ENCODE results near the gene CALHM1.

- TF ChIP-seq POLR2A (IDR thresholded peaks at IDR 0.05) (no peak), CTCF (IDR thresholded peaks at IDR 0.05) (no peak)
These were observed 18.9 kb downstream of the CALHM1 start for GRCh38 chr10:103439776-103440175.

All from thyroid gland (tissue), 4 donors.